Right lung (tissue), 5 donors: ENCODE data around the gene DGCR8. TPM values are rescaled to one million over a fixed set of nuclear protein-coding genes. Genes with fewer than 3 reads are reported as not detected.

Experiments
- DNase-seq, 2 donors: peaks; one replicate each; pipeline ENCODE4 v3.0.0-alpha.2; 2013
- polyA plus RNA-seq, 5 donors: library from polyadenylated mRNA; unstranded; fragments of 120-200 nt; gene quantifications; one replicate each; pipeline versions ENCODE4 v1.2.1 to v1.2.3, GENCODE V29; 2013; ENCODE audit warnings: inconsistent platforms in 1 of 5, low replicate concordance in 1 of 5; ENCODE audit not compliant: insufficient read length in 5 of 5, insufficient read depth in 1 of 5

The DGCR8 gene
- polyA plus RNA-seq, 5 donors: 42.6 to 50.7 (median 45.2) TPM

DNA sequence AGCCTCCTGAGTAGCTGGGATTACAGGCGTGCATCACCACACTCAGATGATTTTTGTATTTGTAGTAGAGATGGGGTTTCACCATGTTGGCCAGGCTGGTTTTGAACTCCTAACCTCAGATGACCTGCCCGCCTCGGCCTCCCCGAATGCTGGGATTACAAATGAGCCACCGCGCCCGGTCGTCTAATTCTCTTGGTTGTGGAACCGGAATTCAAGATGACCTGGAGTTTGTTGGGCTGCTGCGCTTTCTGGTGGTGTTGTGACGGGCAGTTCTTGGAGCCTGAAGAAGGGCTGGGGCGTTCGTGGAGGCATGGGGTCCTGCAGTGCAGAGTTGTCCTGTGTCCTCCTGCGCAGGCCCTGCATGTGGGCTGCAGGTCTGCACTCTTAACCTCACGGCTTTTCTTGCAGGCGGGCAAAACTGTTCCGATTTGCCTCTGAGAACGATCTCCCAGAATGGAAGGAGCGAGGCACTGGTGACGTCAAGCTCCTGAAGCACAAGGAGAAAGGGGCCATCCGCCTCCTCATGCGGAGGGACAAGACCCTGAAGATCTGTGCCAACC is 41.9 kb downstream of the DGCR8 start:
- no peak for DNase-seq

DNA sequence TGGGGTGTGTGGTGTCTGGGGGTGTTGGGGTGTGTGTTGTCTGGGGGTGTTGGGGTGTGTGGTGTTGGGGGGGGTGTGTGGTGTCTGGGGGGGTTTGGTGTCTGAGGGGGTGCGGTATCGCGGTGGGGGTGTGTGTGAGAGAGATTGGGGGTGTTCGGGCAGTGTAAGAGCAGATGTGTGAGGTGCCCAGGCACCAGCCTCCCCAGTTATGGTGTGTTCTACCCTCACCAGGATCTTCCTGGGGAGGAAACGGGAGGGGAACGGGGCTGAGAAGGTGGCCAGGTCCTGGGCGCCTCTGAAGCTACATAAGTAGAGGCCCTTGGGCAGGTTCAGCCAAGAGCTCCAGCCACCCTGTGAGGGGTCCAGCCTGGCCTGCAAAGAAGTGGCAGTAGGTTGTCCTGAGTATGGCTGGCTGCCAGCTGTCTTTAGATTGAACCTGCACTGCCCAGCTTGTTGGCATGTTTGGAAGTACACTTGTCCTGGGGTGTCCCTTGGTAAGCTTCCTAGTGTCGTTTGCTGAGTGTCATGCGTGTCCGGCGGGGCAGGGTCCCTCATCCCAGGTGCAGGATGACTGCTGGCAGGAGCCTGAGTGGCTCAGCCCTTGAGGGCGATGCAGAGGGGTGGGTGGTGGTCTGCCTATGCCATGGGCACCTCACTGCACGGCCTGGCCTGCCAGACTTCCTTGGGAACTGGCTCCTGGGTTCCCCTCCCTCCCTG is 43.5 kb downstream of the DGCR8 start:
- DNase-seq: no peak

DNA sequence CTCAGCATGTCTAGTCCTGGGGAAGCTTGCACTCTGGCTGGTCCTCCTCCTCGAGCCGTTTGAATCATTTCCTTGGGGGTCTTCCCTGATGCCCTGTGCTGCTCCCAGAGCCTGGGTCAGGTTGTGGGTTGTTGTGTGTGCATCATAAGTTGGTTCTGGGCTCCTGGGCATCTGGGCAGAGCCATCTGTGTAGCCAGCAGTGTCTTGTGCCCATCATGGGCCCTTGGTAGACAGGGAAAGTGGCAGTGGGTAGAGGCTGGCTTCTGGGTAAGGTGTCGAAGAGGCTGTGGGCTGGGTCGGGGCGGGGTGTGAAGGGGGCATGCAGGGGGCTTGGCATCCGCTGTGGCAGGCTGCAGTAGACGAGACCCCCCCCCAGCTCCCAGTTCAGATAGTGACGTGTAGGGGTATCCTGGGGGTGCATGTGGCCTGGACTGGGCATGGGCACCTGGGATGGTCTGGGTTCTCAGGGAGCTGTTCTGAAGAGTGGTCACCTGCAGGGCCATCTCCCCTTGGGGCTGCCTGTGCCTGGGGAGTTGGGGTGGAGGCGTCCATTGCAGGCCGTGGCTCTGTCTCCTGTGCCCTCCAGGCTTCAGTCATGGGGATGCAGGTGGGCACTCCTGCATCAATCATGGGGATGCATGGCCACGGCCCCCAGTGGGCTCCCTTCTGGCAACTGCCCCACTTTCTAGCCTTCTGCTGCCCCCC is 44.2 kb downstream of the DGCR8 start:
- DNase-seq: no peak

DNA sequence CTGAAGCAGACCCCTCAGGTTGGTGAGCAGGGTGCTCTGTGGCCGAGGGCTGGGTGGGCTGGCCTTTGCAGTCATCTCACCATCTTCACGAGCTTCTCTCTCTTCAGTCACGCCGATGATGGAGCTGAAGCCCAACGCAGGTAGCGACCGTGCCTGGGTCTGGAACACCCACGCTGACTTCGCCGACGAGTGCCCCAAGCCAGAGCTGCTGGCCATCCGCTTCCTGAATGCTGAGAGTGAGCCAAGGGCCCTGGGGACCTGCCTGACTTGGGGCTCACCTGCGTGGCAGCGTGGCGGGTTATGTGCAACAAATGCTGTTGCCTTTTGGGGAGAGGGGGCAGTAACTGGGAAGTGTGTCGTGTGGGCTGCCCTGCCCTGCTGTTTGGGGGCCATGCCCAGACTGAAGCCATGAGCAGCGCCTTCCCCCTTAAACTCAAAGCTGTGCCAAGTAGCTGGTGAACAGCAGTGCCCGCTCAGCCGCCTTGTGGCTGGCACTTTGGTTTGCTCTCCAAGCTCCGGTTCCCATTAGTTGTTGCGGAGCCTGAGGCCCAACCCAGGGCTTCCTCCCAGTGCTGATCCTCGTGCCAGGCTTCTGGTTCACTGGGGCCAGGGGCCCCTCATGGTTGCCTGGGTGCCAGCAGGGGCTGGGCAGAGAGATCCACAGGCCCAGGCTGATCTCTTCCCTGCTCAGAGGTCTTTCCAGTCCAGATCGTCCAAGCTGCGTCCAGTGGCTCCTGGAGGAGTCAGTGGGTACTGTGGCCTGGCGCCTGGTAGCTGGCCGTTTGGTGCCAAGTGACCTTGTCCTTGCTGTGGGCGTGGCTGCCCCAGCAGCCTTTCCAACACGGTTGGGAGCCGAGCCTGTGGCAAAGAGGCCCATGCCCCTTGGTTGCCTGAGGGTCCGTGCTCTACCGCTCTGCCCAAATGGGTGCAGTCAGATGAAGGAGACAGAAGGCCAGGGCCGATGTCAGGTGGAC is 45.4 kb downstream of the DGCR8 start:
- no peak for DNase-seq

DNA sequence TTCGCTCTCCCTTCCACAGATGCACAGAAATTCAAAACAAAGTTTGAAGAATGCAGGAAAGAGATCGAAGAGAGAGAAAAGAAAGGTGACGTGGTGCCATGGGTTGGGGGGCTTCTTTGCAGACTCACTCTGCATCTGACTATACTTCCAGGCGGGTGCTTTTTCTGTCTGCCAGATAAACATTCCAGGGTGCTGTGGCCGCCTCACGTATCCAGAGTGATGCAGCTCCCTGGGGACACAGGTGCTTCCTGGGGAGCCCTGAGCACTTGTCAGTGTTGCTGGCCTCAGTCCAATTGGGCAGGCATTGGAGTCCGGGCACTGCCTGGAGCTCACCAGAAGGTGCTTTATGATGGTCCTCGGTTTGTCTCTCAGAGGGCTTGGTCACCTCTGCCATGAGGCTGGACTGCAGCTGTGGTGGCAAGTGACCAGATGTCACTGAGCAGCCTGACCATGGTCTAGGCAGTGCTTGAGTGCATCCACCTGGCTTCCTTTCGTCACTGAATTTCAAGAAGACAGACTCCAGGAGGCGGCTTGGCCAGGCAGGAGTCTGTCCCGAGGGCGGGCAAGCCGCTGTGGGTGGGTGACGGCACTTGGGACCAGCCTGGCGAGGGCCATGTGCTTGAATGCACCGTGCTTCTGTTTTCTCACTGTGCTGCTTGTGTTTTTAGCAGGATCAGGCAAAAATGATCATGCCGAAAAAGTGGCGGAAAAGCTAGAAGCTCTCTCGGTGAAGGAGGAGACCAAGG is 46.4 kb downstream of the DGCR8 start:
- DNase-seq: no peak

DNA sequence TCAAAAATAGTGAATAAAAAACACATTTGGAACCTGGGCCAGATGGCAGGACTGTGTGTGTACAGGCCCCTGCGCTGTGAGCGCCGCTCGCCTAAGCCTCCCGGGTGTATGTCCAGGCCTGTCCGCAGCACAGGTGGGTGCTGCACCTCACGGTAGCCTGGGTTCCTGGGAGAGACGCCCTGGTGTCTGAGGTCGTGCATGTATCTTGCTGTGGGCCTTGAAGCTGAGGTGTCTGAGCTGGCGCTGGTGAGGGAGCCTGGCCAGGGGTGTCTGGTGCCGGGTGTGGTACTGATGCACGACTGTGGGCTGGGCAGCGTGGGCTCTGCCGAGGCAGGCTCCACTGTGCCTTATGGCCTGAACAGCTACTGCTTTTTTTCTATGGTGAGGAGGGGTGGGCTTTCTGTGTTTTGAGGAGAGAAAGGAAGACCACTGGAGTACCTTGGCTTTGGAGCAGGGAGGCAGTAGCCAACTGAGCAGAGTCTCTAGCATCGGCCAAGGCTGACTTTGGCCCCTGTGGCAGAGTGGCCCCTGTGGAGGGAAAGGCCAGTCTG is 47.4 kb downstream of the DGCR8 start:
- no peak for DNase-seq

DNA sequence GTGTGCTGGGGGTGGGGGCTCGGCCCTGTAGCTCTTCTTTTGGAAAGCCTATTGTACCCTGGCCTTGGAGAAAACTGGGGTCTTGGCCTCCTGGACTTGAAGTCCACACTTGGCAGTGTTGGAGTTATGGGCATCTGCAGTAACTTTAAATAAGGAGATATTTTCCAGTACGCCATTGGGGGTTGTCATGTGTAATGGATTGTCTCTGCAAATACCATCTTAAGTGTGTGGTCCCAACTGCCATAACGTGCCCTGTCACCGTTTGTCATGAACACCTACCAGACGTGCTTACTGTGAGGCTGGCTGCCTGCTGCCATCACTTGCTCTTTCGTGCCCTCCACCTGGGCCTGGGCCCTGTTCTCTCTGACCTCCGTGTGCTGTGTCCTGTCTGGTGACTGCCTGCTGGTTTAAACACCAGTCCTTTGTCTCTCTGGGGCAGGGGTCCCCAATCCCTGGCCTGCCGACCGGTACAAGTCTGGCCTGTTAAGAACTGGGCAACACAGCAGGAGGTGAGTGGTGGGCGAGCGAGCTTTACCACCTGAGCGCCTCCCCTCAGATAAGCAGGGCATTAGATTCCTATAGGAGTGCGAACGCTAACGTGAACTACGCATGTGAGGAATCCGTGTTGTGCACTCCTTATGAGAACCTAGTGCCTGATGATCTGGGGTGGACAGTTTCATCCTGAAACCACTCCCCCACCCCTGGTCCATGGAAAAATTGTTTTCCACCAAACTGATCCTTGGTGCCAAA is 48.0 kb downstream of the DGCR8 start:
- DNase-seq: no peak

DNA sequence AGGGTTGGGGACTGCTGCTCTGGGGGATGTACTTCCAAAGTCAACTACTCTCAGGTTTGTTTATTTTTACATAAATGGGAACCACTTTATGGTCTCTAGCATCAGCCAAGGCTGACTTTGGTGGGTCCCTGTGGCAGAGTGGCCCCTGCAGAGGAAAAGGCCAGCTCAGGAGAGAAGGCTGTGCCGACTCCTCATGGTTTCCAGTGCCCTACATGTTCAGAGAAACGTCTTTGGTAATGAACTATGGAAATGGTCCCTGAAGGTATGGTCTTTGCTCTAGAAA is 48.5 kb downstream of the DGCR8 start:
- DNase-seq: no peak

DNA sequence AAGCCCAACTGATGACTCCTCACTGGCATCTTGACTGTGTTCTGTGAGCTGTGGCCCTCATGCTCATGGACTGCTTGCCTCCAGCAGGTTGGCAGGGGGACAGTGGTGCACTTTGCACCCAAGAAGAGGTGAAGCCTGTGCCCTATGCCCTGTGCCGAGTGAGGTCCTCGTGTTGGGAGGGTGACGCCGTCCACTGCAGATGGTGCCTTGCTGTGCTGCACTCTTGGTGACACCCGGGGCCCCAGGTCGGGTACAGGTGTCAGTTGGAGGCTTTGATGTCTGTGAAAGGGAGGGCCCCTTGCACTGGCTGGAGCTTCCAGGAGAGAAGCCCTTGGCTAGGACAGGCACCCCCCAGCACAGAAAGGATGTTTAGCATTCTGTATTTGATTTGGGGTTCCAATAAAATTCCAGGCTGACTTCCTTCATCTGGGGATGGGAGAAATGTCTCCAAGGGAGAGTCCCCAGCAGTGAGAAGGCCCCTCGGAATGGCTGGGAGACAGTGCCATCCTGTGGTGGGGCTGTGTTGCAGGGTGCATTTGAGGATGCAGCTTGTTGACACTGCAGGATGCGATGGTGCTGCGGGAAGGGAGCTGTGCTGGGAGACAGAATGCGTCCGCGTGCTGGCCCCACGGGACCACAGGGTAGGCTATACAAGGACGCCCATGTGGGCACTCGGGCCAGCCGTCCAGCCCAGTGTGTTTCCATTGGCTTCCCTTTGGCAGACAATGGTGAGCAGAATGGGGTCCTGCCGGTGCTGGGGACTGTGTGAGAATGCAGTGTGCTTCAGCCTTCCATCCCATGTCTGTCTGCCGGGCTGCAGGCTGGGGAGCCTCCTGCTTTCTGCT is 49.1 kb downstream of the DGCR8 start:
- DNase-seq: no peak

DNA sequence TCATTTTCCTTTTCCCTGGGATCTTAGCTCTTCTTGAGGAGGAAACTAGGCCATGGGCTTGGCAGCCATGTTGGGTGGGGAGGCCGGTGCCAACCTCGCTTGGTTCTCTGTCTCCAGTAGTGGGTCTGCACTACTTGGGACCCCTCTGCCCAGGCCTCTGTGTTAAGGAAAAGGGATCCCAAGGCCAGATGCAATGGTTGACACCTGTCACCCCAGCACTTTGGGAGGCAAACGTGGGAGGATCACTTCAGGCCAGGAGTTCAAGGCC is 49.6 kb downstream of the DGCR8 start:
- DNase-seq: no peak

DNA sequence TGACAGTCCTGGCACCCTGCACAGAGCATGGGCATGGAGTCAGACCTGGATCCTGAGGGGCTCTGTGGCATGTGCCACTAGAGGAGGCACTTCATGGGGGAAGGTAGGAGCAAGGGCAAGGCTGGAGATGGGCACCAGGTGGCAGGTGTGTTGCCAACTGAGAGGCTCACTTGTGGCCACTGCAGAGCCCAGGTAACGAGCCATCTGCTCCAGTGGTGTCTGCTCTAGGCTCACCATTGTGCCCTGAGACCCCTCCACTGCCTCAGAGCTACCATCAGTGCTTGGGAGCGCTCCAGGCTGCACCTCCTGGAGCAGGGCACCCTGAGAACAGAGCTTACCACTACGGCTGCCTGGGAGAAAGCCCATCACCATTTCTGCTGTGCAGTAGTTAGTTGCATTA is 50.3 kb downstream of the DGCR8 start:
- no peak for DNase-seq

DNA sequence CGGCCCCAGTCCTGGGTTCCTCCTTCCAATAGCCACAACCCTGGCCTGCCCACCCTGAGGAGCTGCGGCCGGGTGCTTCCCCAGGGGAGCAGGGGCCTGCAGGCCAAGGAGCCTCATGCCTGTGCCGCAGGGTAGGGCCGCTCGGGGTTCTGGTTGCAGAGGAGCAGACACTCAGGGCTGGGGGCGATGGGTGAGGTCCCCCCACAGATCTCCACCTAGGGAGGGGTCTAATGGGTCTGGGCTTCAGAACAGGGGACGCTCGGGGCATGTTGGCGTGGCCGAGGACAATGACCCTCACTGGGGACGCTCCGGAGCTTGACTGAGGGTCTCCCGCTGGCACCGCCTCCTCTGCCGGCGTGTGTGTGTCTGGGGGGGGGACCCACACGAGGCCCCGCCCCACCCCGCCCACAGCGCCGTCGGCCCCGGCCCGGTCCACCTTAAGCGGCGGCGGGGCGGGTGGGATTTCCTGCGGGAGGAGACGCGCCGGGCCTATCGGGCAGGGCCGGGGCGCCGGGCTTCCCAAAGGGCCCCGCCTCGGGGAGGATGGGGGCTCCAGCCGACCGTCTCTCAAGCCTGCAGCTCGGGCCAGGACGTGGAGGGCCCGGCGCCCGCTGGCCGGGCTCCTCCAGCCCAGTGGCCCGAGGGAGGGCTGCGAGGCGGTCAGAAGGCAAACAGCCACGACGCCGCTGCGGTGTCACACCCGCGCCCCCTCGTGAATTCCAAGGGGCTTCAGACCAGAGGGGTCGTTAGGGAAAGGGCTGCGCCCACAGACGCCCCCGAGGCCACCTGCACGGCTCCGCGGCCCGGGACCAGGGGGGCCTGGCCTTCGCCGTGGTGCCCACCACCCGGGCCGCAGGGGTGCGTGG is 50.9 kb downstream of the DGCR8 start:
- DNase-seq: peak; percentile 64 to 81

DNA sequence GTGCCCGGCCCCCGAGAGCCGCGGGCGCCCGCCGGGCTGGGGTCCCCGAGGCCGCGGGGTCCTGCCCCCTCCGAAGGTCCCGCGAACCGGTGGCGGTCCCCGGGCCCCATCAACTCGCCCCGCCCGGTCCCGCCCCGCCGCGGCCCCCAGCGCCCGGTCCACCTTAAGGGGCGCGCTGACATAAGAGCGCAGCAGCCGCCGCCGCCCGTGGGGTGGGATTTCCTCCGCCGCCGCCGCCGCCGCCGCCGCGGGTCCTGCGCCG is 51.5 kb downstream of the DGCR8 start, which contains the start of gene ZDHHC8:
Gene ZDHHC8 (plus strand): TSS at position 208 of the 262 bp plus-strand sequence. CDS start 144 bp downstream, outside the sequence.
- DNase-seq: no peak

DNA sequence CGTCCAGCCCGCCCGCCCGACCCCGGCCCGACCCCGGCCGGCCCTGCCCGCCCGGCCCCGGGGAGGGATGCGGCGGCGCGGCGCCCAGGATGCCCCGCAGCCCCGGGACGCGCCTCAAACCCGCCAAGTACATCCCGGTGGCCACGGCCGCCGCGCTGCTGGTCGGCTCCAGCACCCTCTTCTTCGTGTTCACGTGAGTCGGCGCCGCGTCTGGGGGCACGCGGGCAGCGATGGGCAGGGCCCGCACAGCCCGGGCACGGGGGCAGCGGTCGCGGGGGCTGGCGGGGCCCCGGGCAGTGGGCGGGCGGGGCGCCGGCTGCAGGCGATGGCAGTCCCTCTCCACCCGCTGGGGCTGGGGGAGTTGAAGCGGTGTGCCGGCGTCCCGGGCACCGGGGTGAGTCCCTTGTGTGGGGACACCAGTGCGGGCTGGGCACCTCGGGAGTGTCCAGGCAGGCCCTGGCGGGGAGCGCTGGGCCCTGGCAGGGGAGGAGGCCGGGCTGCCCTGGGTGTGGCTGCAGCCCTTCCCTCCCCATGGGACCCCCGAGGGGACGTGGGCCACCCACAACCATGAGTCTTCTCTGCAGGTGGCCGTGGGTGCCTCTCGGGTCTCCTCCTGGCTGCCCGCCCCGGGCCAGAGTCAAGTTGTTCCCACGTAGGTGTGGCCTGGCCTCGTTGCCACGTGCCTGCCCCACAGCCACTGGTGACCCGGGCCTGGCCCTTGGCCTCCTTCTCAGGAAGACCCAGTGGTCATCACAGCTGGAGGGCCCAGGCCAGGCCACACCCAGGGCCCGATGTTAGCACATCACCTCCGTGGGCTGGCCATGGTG is 52.0 kb downstream of the DGCR8 start:
- DNase-seq: no peak

DNA sequence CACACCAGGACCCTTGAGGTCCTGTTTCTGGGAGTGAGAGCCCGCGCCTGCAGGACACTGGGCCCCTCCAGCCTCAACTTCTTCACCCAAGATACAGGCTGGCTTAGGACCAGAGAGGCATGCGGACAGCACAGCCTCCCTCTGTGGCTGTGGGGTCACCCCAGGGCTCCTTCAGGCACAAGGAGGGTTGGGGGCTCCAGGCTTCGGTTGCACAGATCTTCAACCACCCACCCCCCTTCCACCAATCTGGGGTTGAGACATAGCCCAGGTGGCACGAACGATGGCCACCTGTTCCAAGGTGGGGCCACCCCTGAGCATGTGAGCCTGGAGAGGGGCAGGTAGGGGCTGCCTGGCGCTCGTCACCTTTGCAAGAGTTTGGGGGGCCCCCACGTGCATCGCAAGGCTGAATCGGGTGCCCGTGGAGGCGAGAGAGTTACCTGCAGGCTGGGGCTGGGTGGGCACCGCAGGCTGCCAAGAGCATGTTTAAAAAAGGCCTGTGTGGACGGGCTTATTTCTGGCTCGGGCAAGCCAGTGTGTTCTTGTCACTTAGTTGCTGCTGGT is 52.7 kb downstream of the DGCR8 start:
- no peak for DNase-seq

DNA sequence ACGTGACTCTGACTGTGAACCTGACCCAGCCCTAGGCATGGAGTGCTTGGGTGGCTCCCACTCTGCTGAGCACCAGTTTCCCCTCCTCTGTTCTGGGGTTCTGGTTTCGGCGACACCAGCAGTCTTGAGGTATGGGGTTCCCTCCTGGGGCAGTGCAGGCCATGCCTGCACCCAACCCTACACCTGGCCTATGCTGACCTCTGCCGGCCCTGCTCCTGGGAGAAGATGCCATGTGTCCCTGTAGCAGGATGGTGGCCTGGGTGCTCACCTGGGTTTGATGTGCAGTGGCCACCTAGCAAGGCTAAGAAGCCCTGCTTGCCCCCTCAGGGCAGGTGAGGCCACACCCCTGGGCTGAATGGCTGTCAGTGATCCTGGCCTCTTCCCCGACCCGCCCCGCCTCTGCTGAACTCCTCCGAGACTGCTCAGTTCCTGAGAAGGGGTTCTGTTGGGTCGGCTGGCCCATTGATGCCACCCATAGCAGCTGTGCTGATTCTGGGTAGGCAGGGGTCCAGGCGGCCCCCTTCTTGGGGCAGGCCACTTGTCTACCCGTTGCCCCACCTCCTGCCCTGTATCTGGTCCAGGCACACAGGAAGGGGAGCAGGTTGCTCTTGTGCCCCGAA is 54.0 kb downstream of the DGCR8 start:
- no peak for DNase-seq

DNA sequence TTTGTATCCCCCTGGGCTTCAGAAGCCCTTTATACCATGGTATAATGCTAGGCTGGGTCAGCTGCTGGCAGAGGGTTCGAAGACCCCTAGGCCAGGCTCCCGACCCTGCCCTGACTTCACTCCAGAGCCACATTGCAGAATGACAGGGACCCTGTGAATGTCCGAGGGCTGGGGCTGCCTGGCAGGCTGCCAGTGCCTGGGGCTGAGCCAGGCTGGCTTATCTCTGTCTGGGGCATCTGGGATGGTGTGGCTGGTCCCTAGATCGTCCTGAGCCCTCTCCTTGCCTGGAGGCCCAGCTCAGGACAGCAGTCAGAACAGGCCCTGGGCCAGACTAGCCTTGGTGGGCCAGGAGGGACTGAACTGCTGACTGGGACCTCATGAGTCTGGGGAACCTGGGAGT is 55.2 kb downstream of the DGCR8 start:
- DNase-seq: no peak
